HEK293T (cell line): ENCODE results near the gene TMC1.

Experiments
- CTCF ChIA-PET: fragments of 350-600 bp; formaldehyde crosslinking; extraction: SDS; loops from one replicate; lab custom pipeline; 2021; ENCODE audit warnings: antibody characterized with exemption, inconsistent platforms; lab: Yijun Ruan, JAX
- POLR2A ChIA-PET: fragments of 350-600 bp; formaldehyde crosslinking; extraction: SDS; loops from one replicate; lab custom pipeline; 2020; ENCODE audit warnings: antibody characterized with exemption, inconsistent platforms; lab: Yijun Ruan, JAX
- DNase-seq: peaks from one replicate; pipeline ENCODE4 v3.0.0; 2012; ENCODE audit warnings: mixed read lengths; ENCODE audit errors: extremely low spot score
- ARNT ChIP-seq: fragments of 450-650 bp; IDR thresholded peaks from 2 replicates; pipeline ENCODE4 v1.6.1; 2017; ENCODE audit warnings: mild to moderate bottlenecking
- BHLHE40 ChIP-seq: fragments of 450-650 bp; IDR thresholded peaks from 2 replicates; pipeline ENCODE4 v1.6.1; 2016; ENCODE audit warnings: mild to moderate bottlenecking, moderate library complexity, borderline replicate concordance
- CTBP1 ChIP-seq: fragments of 450-650 bp; IDR thresholded peaks from 2 replicates; pipeline ENCODE4 v1.6.1; 2016; ENCODE audit warnings: borderline replicate concordance
- ELF4 ChIP-seq: fragments of 450-650 bp; IDR thresholded peaks from 2 replicates; pipeline ENCODE4 v1.6.1; 2017; ENCODE audit warnings: antibody characterized with exemption
- FOXA1 ChIP-seq: fragments of 450-650 bp; IDR thresholded peaks from 2 replicates; pipeline ENCODE4 v1.6.1; 2016; ENCODE audit warnings: mild to moderate bottlenecking
- FOXK2 ChIP-seq: fragments of 450-650 bp; IDR thresholded peaks from 2 replicates; pipeline ENCODE4 v1.6.1; 2016; ENCODE audit warnings: mild to moderate bottlenecking
- FOXM1 ChIP-seq: fragments of 450-650 bp; IDR thresholded peaks from 2 replicates; pipeline ENCODE4 v1.6.1; 2017; ENCODE audit warnings: mild to moderate bottlenecking, borderline replicate concordance
- HDGF ChIP-seq: fragments of 450-650 bp; IDR thresholded peaks from 2 replicates; pipeline ENCODE4 v1.6.1; 2017; ENCODE audit warnings: antibody characterized with exemption, borderline replicate concordance
- L3MBTL2 ChIP-seq: fragments of 450-650 bp; conservative IDR thresholded peaks from 2 replicates; pipeline ENCODE4 v1.6.1; 2016; ENCODE audit warnings: mild to moderate bottlenecking
- LEF1 ChIP-seq: fragments of 450-650 bp; IDR thresholded peaks from 2 replicates; pipeline ENCODE4 v1.6.1; 2017; ENCODE audit warnings: mild to moderate bottlenecking, borderline replicate concordance
- NFRKB ChIP-seq: fragments of 450-650 bp; IDR thresholded peaks from 2 replicates; pipeline ENCODE4 v1.6.1; 2016; ENCODE audit warnings: mild to moderate bottlenecking, moderate library complexity
- SP1 ChIP-seq: fragments of 450-650 bp; IDR thresholded peaks from 2 replicates; pipeline ENCODE4 v1.6.1; 2017
- SUZ12 ChIP-seq: fragments of 450-650 bp; IDR thresholded peaks from 2 replicates; pipeline ENCODE4 v1.6.1; 2016; ENCODE audit warnings: mild to moderate bottlenecking
- TARDBP ChIP-seq: fragments of 450-650 bp; IDR thresholded peaks from 2 replicates; pipeline ENCODE4 v1.6.1; 2016
- ZNF384 ChIP-seq: fragments of 450-650 bp; IDR thresholded peaks from 2 replicates; pipeline ENCODE4 v1.6.1; 2016
- TF ChIP-seq, protein P1 (sequence below): fragments of 450-650 bp; IDR thresholded peaks from 2 replicates; pipeline ENCODE4 v1.6.1; 2016

Gene TMC1

DNA sequence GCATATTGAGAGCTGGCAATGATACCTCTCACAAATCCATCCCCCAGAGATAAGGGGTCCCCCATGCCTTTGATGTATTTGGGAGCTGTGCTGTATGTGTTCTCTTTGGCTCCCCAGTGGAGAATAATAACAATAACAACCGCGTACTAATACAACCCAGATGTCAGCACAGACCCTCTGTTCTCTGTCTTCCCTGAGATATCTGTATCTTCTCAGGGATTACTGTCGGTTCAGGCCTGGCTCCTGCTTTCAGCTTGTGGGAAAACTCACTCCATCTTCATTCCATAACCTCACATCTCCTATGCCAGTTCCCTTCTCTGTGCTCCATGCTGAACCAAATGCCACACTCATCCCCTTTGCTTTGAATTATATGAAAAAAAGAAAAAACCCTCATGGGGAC lies 76.2 kb downstream of the TMC1 start:
- TF ChIP-seq ELF4 = no peak
- DNase-seq = no peak
- CTCF ChIA-PET = no interaction called here
- POLR2A ChIA-PET = no interaction called here

DNA sequence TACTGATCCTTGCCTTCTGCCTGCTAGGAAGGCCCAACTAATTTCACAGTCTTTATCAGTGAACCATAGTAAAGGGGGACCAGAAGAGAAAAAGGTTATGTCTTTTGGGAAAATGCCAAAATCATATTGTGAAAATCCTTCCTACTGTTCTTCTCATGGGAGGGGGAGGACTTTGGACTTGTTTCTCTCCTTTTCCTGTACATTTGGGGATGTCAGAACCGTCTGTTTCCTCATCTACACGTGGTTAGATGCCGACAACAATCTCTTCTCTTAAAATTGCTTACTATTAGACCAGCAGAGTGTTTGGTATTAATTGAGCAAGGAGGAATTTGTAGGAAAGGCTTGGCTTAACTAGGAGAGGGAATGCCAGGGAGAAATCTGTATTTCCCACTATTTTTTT lies 77.2 kb downstream of the TMC1 start:
- no peak for DNase-seq
- POLR2A ChIA-PET = no interaction called here
- CTCF ChIA-PET = no interaction called here
- TF ChIP-seq ZNF384 (no peak), ELF4 (no peak)

DNA sequence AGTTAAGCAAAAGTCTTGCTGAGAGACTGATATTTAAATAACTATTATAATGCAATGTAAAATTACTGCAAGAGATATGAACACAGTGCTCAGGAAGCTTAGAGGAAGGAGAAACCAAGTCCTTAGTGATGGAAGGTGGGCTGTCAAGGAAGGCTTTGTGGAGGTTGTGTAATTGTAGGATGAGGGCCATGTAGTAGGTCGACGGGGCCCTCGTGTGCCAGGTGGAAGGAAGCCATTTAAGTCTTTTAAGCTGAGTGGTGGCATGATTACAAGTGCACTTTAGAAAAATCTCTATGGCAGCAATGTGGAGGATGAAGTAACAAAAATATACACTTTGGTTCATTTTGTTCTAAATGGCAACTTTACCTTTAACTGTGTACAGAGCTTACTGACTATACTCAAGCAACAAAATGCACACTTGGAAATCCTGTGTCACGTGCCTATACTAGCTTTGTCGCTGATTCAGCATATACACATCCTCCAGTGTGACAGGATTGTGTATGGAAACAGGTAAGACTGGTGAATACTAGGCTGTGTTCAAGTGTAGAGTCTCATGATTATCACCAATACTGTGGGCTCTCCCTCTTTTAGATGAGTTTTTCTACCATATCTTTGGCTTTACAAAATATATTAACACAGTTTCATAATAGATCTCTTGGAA lies 78.6 kb downstream of the TMC1 start:
- CTCF ChIA-PET = interaction anchor here (0.6 kb wide), 1 partner anchor 222 kb away, joined by 3 read pairs; no protein-coding TSS in a partner anchor
- no peak for DNase-seq
- POLR2A ChIA-PET = no interaction called here
- TF ChIP-seq ARNT (no peak), NFRKB (no peak), HDGF (no peak), TARDBP (no peak), SP1 (no peak), FOXM1 (no peak), BHLHE40 (no peak), SUZ12 (no peak), ELF4 (no peak), FOXK2 (no peak), LEF1 (no peak), FOXA1 (no peak), L3MBTL2 (no peak), CTBP1 (no peak), ZNF384 (no peak)
- TF ChIP-seq, protein P1, sequence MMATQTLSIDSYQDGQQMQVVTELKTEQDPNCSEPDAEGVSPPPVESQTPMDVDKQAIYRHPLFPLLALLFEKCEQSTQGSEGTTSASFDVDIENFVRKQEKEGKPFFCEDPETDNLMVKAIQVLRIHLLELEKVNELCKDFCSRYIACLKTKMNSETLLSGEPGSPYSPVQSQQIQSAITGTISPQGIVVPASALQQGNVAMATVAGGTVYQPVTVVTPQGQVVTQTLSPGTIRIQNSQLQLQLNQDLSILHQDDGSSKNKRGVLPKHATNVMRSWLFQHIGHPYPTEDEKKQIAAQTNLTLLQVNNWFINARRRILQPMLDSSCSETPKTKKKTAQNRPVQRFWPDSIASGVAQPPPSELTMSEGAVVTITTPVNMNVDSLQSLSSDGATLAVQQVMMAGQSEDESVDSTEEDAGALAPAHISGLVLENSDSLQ = no peak

DNA sequence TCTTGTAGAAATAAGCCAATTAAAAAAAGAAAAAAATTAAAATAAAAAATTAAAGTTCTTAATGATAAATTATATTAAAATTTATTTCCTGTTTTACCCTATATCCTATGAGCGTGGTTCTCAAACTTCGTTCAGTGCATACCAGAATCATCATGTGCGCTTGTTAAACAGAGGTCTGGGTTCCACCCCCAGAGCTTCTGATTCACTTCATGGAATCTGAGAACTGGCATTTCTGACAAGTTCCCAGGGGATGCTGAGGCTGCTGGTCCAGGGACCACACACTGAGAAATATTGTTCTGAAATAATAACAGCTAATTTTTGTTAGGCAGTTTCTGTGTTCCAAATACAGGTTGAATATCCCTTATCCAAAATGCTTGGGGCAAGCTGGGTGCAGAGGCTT lies 79.3 kb downstream of the TMC1 start:
- POLR2A ChIA-PET = no interaction called here
- CTCF ChIA-PET = no interaction called here
- no peak for DNase-seq

DNA sequence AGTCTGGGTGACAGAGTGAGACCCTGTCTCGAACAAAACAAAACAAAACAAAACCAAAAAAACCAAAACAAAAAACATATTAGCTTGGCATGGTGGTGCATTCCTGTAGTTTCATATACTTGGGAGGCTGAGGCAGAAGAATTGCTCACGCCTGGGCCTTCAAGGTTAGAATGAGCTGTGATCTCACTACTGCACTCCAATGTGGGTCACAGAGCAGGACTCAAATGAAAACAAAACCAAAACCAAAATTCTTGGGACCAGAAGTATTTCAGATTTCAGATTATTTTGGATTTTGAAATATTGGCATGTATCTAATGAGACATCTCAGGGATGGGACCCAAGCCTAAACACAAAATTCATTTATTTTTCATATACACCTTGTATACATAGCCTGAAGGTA lies 80.2 kb downstream of the TMC1 start:
- TF ChIP-seq BHLHE40 (no peak), L3MBTL2 (no peak), LEF1 (no peak), ZNF384 (no peak), HDGF (no peak), FOXK2 (no peak), TARDBP (no peak), FOXA1 (no peak), SP1 (no peak), ARNT (no peak), SUZ12 (no peak), NFRKB (no peak), ELF4 (no peak), CTBP1 (no peak), FOXM1 (no peak)
- TF ChIP-seq, protein P1 = no peak
- ChIA-PET POLR2A (no interaction called here), CTCF (interaction anchor here (0.5 kb wide), 1 partner anchor 531 kb away, joined by 4 read pairs; no protein-coding TSS in a partner anchor)
- DNase-seq = no peak

More for the DNA sequence above, 79.3 kb downstream of the TMC1 start:
- TF ChIP-seq TARDBP (no peak), FOXK2 (no peak), SP1 (no peak), ARNT (no peak), CTBP1 (no peak), L3MBTL2 (no peak), BHLHE40 (no peak), ZNF384 (no peak), HDGF (no peak), SUZ12 (no peak), FOXA1 (no peak)
- TF ChIP-seq, protein P1 = no peak

DNA sequence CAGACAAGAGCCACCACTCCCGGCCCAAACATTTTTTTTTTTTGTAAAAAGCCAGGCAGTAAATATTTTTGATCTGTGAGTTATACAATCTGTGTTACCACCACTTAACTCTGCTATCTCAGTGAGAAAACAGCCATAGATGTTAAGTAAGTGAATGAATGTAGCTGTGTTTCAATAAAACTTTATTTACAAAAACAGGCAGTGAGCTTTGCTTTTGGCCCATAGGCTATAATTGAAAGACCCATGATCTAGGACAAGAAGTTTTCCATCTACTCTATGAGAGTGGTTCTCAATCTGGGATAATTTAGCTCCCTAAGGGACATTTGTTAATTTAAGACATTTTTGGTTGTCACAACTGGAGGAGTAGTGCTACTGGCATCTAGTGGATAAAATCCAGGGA lies 91.0 kb downstream of the TMC1 start:
- POLR2A ChIA-PET = no interaction called here
- TF ChIP-seq L3MBTL2 = no peak
- TF ChIP-seq FOXA1 = no peak
- no peak for TF ChIP-seq HDGF
- TF ChIP-seq, protein P1 = no peak
- no peak for TF ChIP-seq FOXK2
- no peak for TF ChIP-seq ARNT
- TF ChIP-seq LEF1 = no peak
- CTCF ChIA-PET = no interaction called here
- no peak for DNase-seq

DNA sequence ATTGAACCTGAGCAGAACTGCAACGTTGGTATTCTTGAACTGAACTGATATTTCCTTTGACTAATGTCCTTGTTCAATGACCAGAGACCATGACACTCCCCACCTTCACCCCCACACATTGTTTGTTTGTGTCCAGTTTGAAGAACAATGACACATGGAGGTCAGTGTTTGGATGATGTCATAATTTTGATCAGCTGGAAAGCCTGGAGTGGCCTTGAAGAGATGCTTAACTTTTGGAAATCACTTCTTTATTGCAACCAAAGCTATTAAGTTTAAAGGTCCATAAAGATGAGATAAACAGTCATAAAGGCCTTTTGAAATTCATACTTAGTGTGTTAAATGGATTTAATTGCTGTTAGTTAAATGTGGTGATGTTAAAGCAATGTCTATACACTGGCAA lies 92.7 kb downstream of the TMC1 start:
- ChIA-PET CTCF (no interaction called here), POLR2A (no interaction called here)

More for the DNA sequence above, 92.7 kb downstream of the TMC1 start:
- DNase-seq = no peak
- TF ChIP-seq, protein P1 = no peak
